ENCODE measurements around the gene PTPN21.

Gene PTPN21

GRCh38 chr14:88550078-88550477, 4.7 kb downstream of the PTPN21 start:
- Histone ChIP-seq H3K9ac (no peak overlapping the region), H4K20me1 (ENCODE audit: insufficient read depth) (no peaks in the 10 kb centered on the region), H3K27me3 (ENCODE audit: insufficient read depth, low read depth) (no peaks in the 10 kb centered on the region), H3K27ac (no peak overlapping the region), H3K36me3 (ENCODE audit: insufficient read depth) (no peaks in the 10 kb centered on the region), H3K79me2 (ENCODE audit: insufficient read depth, low read depth) (no peaks in the 10 kb centered on the region), H2AFZ (ENCODE audit: low read depth) (no peak overlapping the region), H3K4me2 (no peak overlapping the region), H3K4me3 (IDR thresholded peaks at IDR 0.05; ENCODE audit: insufficient read depth, low read depth, low read length) (no peak overlapping the region), H3K4me1 (ENCODE audit: low read depth, poor library complexity, severe bottlenecking) (no peaks in the 10 kb centered on the region)
- TF ChIP-seq, protein P1, sequence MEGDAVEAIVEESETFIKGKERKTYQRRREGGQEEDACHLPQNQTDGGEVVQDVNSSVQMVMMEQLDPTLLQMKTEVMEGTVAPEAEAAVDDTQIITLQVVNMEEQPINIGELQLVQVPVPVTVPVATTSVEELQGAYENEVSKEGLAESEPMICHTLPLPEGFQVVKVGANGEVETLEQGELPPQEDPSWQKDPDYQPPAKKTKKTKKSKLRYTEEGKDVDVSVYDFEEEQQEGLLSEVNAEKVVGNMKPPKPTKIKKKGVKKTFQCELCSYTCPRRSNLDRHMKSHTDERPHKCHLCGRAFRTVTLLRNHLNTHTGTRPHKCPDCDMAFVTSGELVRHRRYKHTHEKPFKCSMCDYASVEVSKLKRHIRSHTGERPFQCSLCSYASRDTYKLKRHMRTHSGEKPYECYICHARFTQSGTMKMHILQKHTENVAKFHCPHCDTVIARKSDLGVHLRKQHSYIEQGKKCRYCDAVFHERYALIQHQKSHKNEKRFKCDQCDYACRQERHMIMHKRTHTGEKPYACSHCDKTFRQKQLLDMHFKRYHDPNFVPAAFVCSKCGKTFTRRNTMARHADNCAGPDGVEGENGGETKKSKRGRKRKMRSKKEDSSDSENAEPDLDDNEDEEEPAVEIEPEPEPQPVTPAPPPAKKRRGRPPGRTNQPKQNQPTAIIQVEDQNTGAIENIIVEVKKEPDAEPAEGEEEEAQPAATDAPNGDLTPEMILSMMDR (conservative IDR thresholded peaks at IDR 0.05; ENCODE audit: low read depth, low read length): no peak

DNA sequence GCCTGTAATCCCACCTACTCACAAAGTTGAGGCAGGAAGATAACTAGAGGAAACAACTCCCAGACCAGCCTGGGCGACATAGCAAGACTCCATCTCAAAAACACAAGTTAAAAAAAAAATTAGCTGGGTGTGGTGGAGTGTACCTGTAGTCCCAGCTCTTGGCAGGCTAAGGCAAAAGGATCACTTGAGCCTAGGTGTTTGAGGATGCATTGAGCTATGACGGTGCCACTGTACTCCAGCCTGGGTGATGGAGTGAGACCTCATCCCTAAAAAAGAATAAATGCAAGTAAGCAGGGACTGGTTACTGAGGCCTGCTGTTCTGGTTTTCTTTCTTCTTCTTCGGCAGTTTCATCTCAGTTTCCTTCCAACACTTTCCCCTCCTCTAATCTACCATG, 7.4 kb downstream of the PTPN21 start:
- Histone ChIP-seq H3K36me3 (ENCODE audit: insufficient read depth) (no peaks in the 10 kb centered on the region), H3K4me2 (no peak overlapping the region), H3K27me3 (ENCODE audit: insufficient read depth, low read depth) (no peaks in the 10 kb centered on the region), H2AFZ (ENCODE audit: low read depth) (no peak overlapping the region), H3K79me2 (ENCODE audit: insufficient read depth, low read depth) (no peaks in the 10 kb centered on the region), H3K27ac (no peak overlapping the region), H3K4me3 (IDR thresholded peaks at IDR 0.05; ENCODE audit: insufficient read depth, low read depth, low read length) (no peak overlapping the region), H3K9ac (no peak overlapping the region), H4K20me1 (ENCODE audit: insufficient read depth) (no peaks in the 10 kb centered on the region), H3K4me1 (ENCODE audit: low read depth, poor library complexity, severe bottlenecking) (no peaks in the 10 kb centered on the region)
- TF ChIP-seq, protein P1 (conservative IDR thresholded peaks at IDR 0.05; ENCODE audit: low read depth, low read length): no peak

DNA sequence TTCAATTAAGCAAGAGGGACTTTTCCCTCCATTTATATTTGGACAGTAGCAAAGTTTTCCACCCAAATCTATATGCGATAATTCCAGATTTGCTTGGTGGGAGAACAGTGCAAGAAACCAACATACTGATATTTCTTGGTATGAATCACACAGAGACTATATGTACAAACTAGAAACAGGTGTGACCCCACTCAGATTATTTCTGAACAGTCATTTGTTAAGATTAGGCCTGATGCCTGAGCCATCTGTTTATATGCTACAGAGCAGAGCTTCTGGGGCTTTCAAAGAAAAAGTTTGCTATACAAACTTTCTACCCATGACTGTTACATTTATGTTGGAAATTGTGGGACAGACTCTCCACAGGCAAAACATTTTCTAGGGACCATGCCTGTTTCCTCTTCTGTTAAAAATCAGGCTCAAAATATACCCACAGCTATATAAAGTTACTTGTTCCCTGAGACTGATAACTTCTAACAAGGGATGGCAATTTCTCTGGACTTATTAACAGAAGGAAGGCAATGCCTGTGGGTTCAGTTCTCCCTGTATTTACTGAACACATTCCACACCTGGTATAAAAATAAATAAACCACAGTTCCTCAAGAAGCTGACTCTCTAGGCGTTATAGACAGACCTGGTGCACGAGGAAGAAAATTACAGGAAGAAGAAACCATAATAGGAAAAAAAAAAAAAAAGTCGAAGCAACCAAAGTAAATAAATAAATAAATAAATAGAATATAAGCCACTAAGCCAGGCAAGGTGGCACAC, 8.0 kb downstream of the PTPN21 start:
- Histone ChIP-seq H3K27ac (no peak overlapping the region), H3K4me1 (ENCODE audit: low read depth, poor library complexity, severe bottlenecking) (no peaks in the 10 kb centered on the region), H4K20me1 (ENCODE audit: insufficient read depth) (no peaks in the 10 kb centered on the region), H3K36me3 (ENCODE audit: insufficient read depth) (no peaks in the 10 kb centered on the region), H3K9ac (no peak overlapping the region), H3K4me2 (no peak overlapping the region), H3K79me2 (ENCODE audit: insufficient read depth, low read depth) (no peaks in the 10 kb centered on the region), H2AFZ (ENCODE audit: low read depth) (no peak overlapping the region), H3K4me3 (IDR thresholded peaks at IDR 0.05; ENCODE audit: insufficient read depth, low read depth, low read length) (no peak overlapping the region), H3K27me3 (ENCODE audit: insufficient read depth, low read depth) (no peaks in the 10 kb centered on the region)
- TF ChIP-seq, protein P1 (conservative IDR thresholded peaks at IDR 0.05; ENCODE audit: low read depth, low read length): no peak

DNA sequence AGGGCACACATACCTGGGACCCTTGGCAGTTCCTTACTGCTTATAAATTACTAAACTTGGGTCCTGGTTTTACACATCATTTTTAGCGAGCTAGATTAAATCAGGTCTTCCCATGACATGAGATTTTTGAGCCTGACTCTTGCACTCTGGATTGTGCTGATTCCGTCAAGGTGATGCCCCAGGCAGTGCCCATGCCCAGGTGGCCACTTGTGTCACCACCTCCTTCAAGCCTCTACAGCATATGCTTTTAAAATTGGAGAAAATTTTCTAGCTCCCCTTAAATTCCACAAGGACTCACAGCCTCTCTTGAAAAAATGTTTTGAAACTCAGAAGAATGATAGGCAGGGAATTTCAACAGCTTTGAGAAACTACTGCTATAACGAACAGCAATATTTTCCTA, 9.6 kb downstream of the PTPN21 start:
- Histone ChIP-seq H3K27me3 (ENCODE audit: insufficient read depth, low read depth) (no peaks in the 10 kb centered on the region), H3K9ac (no peak overlapping the region), H3K4me3 (IDR thresholded peaks at IDR 0.05; ENCODE audit: insufficient read depth, low read depth, low read length) (no peak overlapping the region), H2AFZ (ENCODE audit: low read depth) (no peak overlapping the region), H3K27ac (no peak overlapping the region), H3K79me2 (ENCODE audit: insufficient read depth, low read depth) (no peaks in the 10 kb centered on the region), H3K4me1 (ENCODE audit: low read depth, poor library complexity, severe bottlenecking) (no peaks in the 10 kb centered on the region), H3K4me2 (no peak overlapping the region), H3K36me3 (ENCODE audit: insufficient read depth) (no peaks in the 10 kb centered on the region), H4K20me1 (ENCODE audit: insufficient read depth) (no peaks in the 10 kb centered on the region)
- TF ChIP-seq, protein P1 (conservative IDR thresholded peaks at IDR 0.05; ENCODE audit: low read depth, low read length): no peak
